ENCODE data around the gene ESR2.
"Not testable (repeated sequence)": the region's sequence is repeated elsewhere in the genome, so short reads cannot be mapped to it uniquely, and the experiment has no call there.

Gene ESR2

GRCh38 chr14:64293976-64294671 is at the start of gene ESR2:
Gene ESR2 (minus strand): TSS chr14:64294371. CDS start chr14:64282985, 11,386 bp downstream.
- peak; percentile 39 for DNase-seq

GRCh38 chr14:64340560-64341196 is 46.5 kb upstream of the ESR2 start:
- DNase-seq = no peak

GRCh38 chr14:64338616-64339316 is 44.6 kb upstream of the ESR2 start:
- DNase-seq = peak; percentile 99

DNA sequence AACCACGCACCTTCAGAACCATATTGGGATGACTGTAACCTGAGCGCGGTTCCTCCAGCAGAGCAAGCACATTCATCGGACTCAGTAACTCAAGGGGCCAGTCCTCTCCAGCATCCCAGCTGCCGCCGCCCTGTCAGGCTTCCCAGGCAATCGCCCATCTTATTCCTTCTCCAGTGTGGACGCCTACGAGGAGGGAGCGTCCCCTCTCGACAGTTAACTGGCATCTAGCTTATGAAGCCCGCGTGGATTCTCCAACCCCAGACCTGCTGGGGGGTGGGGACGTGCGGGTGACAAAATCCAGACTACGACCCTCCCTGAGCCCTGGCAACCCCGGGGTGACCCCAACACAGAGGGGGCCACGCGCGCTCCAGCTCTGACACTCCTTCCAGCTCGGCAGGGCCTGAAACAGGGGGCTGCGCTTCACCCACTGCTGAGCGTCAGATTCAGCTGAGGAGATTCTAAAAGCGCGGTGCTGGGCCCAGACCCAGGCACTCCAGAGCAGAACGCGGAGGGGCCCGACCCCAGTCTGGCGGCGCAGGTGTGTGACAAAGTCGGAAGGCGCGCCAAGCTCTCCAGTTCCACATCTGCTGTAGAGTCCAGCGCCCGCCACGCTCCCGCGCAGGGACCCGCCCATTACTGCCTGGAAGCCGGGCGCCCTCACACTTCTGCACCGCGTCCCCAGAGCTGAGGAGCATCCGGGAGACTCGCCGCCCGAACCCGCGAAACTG is 43.9 kb upstream of the ESR2 start:
- DNase-seq = peak; percentile 63

- no peak for DNase-seq
Observed at GRCh38 chr14:64329149-64329548, 35.0 kb upstream of the ESR2 start.

DNA sequence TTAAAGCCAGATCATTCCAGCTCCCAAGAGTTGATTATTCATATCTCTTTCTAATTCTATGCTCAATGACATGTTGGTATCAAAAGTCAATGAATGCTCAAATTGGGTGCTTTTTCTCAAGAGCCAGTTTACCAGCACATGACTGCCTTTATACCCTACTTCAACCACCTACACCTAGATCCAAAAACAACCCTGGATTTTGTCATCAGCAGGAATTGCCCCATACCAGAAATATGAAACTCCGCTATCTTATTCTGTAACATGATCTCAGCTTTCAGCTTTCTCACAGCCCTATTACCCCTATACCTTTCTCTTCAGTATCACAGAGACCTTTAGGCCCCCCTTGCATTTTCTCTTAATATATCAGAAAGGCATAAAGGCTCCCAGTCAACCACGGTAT is 32.3 kb upstream of the ESR2 start:
- no peak for DNase-seq

DNA sequence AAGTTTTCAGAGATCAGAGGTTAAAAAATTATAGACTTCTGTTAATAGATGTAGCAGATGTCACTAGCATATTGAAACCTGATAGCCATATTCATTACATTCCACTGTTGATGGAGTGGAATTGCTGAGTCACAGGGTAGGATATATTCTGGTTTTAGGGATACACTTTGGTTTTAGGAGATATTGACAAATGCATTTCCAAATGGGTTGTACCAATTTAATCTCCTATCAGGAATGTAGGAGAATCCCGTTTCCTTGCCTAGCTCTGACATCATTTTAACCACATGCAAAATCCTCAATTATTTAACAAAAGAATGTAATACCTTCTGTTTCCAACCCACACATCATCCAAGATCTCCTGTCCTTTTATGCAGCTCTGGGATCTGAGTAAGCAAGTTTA is 30.7 kb upstream of the ESR2 start:
- DNase-seq = no peak

GRCh38 chr14:64324461-64324860 is 30.3 kb upstream of the ESR2 start:
- no peak for DNase-seq

GRCh38 chr14:64320362-64320761 is 26.2 kb upstream of the ESR2 start:
- DNase-seq = not testable (repeated sequence)

- not testable (repeated sequence) for DNase-seq
Observed at GRCh38 chr14:64318695-64319094, 24.5 kb upstream of the ESR2 start.

GRCh38 chr14:64303471-64303917 is 9.3 kb upstream of the ESR2 start:
- DNase-seq = peak; percentile 63

DNA sequence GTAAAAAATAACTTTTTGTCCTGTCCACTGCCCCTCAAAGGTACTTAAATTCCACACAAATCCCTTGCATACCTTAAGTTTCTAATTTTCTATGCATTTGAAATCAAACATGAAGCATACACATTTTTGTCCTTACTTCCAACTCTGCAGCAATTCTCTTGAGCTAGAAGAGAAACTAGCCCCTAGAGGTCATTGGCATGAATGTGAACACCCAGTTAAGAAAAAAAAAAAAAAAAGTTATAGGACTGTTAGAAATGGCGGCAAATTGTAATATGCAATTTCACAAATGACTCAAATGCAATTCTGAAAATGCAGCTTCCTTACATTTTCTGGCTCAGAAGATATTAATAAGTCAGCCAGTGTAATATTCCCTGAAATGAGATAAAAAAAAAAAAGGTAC is 4.6 kb upstream of the ESR2 start:
- no peak for DNase-seq

- no peak for DNase-seq
Observed at GRCh38 chr14:64296561-64296960, 2.4 kb upstream of the ESR2 start.

DNA sequence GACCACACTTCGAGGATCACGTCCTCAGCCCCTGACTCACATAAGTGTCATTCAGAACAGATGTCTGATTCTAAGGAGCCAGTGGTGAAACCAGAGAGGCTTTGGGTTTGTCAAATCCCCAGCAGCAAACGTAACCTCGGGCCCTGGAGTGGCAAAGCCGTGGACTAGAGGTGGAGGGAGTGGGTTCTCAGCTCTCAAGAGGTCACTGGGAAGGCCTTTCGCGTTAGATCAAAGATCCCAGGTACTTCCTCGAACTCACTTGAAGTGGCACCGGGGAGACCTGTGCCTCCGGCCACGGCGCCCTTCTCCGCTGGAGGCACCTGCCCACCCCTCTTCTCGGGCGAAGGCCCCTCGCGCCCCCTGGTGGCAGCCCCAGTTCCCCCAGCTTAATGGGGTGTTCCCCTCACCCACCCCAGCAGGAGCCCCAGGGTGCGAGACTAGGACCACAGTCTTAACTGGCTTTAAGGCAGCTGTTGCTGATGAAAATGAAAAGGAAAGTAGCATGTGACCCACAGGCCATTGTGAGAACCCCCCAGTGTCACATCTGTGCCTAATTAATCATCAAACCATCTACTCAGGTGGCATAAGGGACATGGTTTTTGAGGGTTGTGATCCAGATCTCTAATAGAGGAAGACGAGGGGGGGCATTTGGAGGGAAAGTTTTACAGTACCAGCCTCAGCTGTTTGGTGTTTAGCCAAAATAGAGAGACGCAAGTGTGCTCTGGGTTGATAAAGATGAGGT is 672 bp upstream of the ESR2 start:
- DNase-seq = peak; percentile 66

GRCh38 chr14:64292197-64292596 is 2.0 kb downstream of the ESR2 start:
- no peak for DNase-seq

GRCh38 chr14:64289571-64289970 is 4.6 kb downstream of the ESR2 start:
- DNase-seq = no peak

DNA sequence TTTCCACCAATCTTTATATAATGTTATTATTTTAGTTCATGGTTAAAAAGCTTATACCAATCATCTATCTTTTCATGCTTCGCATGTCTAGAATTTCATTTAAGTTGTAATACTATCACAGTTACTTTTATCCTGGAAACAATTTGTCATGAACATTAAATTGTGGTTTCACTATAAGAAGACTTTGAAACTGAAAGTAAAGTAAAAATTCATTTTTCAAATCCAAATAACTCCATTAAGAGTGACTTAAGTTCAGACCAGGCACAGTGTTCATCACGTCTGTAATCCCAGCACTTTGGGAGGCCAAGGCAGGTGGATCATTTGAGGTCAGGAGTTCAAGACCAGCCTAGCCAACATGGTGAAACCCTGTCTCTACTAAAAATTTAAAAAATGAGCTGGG is 12.4 kb downstream of the ESR2 start:
- DNase-seq = no peak

GRCh38 chr14:64279704-64280668 is 14.2 kb downstream of the ESR2 start:
- DNase-seq = no peak

DNA sequence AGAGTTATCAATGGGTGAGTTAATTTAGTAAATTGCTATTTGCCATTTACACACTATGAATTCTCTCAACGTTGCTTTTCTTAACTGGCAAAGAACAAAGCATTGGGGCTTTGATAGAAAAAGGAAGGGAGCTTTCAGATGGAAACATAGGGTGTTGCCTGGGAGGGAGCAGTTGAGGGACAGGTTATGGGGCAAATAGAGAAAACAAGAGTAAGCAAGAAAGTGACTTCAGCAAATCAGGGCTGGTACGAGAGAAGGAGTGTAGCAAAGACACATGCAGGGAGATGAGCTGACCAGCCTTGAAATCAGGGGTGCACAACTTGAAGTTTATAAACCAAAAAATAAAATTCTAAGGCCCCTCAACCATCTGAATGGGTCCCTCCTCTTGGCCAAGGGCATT is 15.7 kb downstream of the ESR2 start:
- no peak for DNase-seq

GRCh38 chr14:64272019-64272418 is 22.2 kb downstream of the ESR2 start:
- no peak for DNase-seq

- no peak for DNase-seq
Observed at GRCh38 chr14:64266239-64266638, 27.9 kb downstream of the ESR2 start.
